Epithelial cell of esophagus (primary cell): Measurements from ENCODE around the gene FSTL3.
"Not testable (repeated sequence)": the region's sequence is repeated elsewhere in the genome, so short reads cannot be mapped to it uniquely, and the experiment has no call there.

ENCODE experiments used
- DNase-seq: peaks from one replicate; pipeline ENCODE4 v3.0.0; 2010; ENCODE audit warnings: low read depth
- H3K4me3 ChIP-seq: 2 replicates; pipeline ENCODE4 v1.5.1; 2011; ENCODE audit warnings: mild to moderate bottlenecking, low read length, control low read depth
- CTCF ChIP-seq: IDR thresholded peaks from 2 replicates; pipeline ENCODE4 v1.5.1; 2011; ENCODE audit warnings: low read depth, mild to moderate bottlenecking, low read length, control low read depth, inconsistent platforms; ENCODE audit not compliant: insufficient read depth; ENCODE audit errors: missing control alignments

Gene FSTL3

DNA sequence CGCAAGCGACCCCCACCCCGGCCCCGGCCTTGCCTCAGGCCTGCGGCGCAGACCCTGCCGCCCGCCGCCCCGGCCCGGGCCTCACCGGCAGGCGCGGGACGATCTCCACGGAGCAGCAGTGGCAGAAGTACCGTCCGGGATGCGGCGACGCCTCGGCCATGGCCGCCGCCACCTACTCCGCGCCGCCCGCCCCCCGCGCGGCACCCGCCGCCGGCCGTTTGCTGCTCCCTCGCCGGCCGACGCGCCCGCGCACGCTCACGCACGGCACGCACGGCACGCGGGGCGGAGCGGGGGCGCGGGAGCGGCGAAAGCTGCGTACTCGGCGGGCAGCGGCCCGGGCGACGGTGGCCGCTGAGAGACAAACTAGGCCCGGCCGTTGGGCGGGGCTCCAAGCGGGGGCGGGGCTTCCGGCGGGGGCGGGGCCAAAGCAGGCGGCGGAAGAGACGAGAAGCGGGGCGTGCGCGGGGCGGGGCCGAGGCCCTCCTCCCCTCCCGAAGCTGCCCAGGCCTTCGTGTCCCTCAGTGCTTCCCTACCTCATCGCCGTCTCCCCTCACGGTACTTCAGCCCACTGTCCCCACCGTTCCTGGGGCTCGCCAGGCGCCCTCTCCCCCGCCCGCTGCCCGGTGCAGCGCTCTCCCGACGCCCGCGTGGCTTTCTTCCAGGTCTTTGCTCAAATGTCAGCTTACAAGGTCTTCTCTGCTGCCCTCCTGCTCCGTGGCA lies 13.1 kb upstream of the FSTL3 start, which contains the start of gene RNF126:
TSS of gene RNF126 (minus strand) at position 253 of the 720 bp plus-strand sequence. CDS start at position 160, 93 bp downstream.
- no peak for TF ChIP-seq CTCF
- peak within 1 kb of the TSS; percentile 81 for H3K4me3 ChIP-seq

DNA sequence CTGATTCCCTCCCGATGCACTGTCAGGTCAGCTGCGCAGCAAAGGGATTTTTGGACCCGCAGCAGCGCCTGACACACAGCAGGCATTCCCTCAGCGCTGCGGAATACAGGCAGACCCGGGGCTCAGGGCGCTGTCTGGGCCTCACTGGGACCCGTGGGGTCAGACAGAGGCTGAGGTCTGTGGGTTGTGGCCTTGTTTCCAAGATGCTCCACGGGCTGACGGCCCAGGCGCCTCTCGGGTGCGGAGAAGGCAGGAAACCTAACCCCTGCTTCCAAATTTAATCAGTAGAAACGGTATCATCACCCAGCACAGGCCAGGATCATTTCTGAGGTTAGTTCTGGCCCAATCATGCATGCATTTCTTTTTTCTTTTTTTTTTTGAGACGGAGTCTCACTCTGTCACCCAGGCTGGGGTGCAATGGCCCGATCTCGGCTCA lies 12.5 kb upstream of the FSTL3 start:
- no peak for TF ChIP-seq CTCF
- H3K4me3 ChIP-seq: peak overlapping the region; percentile 52

More for the DNA sequence above, 13.1 kb upstream of the FSTL3 start, which contains the start of gene RNF126:
- DNase-seq: peak; percentile 93

GRCh38 chr19:664913-665443 lies 11.2 kb upstream of the FSTL3 start:
- H3K4me3 ChIP-seq: peak overlapping the region; percentile 1
- peak; percentile 75 for DNase-seq
- TF ChIP-seq CTCF: peak; percentile 92

More for the DNA sequence above, 12.5 kb upstream of the FSTL3 start:
- no peak for DNase-seq

DNA sequence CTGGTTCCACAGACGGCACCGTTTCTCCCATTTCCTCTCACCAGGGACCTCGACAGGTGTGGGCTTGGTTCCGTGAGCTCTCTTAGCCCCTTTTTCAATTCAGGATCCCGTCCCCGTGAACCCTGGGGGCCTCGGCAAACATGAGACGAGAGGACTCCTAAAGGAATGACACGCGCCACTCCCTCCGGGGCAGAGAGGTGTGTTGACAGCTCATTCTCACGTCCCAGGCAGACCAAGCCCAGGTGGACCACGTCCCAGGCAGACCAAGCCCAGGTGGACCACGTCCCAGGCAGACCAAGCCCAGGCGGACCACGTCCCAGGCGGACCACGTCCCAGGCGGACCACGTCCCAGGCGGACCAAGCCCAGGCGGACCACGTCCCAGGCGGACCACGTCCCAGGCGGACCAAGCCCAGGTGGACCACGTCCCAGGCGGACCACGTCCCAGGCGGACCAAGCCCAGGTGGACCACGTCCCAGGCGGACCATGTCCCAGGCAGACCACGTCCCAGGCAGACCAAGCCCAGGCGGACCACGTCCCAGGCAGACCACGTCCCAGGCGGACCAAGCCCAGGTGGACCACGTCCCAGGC lies 9.1 kb upstream of the FSTL3 start:
- not testable (repeated sequence) for H3K4me3 ChIP-seq, DNase-seq

GRCh38 chr19:668675-669434 lies 7.3 kb upstream of the FSTL3 start:
- not testable (repeated sequence) for DNase-seq, H3K4me3 ChIP-seq

- no peak for DNase-seq
- TF ChIP-seq CTCF: peak; percentile 13
- H3K4me3 ChIP-seq: no peak overlapping the region
These were observed 5.5 kb upstream of the FSTL3 start for GRCh38 chr19:670609-671075.

DNA sequence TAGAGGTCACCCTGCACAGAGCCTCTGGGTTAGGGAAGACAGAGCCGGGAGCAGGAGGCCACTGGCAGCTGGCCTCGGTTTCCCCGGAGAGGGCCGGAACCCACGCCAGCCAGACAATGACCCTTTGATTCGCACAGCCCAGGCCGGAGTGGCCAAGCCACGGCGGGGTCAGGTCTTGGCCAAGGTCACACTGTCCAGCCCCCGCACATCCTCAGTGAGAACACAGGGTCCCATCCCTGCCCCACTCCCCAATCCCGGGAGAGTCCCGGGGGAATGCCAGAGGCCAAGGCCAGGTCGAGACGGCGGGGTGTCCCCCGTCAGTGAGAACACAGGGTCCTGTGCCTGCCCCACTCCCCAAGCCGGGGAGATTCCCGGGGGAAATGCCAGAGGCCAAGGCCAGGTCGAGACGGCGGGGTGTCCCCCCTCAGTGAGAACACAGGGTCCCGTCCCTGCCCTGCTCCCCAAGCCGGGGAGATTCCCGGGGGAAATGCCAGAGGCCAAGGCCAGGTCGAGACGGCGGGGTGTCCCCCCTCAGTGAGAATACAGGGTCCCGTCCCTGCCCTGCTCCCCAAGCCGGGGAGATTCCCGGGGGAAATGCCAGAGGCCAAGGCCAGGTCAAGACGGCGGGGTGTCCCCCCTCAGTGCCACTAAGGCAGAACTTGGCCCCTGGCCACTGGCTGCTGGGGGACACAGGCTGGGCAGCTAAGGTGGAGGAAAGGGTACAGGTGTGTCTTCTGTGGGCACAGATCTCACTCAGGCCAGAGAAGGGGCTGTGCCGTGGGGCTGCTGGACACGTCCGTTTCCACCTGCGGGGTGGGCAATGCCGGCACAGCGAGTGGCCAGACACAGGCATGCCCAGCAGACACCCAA lies 1.7 kb upstream of the FSTL3 start:
- no peak for TF ChIP-seq CTCF
- H3K4me3 ChIP-seq: no peak overlapping the region
- no peak for DNase-seq
